OCI-LY1 (cell line): ENCODE measurements around the gene DCAF5.

Experiments
- CTCF ChIP-seq: fragments of 200-600 bp; sonication (generic), shearing (Covaris generic); IDR thresholded peaks from 2 replicates; pipeline ENCODE4 v1.5.1; 2017; ENCODE audit warnings: mild to moderate bottlenecking, antibody characterized with exemption, low read length, moderate library complexity, mixed read lengths
- EZH2 ChIP-seq: fragments of 200-600 bp; sonication (generic), shearing (Covaris generic); IDR thresholded peaks from 2 replicates; pipeline ENCODE4 v1.8.0; 2017; ENCODE audit warnings: borderline replicate concordance, mixed run types, mild to moderate bottlenecking, antibody characterized with exemption, low read length, moderate library complexity, mixed read lengths

GRCh38 chr14:69004731-69005431 lies 148.0 kb downstream of the DCAF5 start:
- TF ChIP-seq CTCF (no peak), EZH2 (no peak)
